GM18951 (cell line): ENCODE measurements around the gene DYRK3.

Experiments used
- POLR2A ChIP-seq: IDR thresholded peaks from 4 replicates; pipeline ENCODE4 v1.6.1; 2011; ENCODE audit warnings: mild to moderate bottlenecking; ENCODE audit not compliant: insufficient read length, insufficient read depth; ENCODE audit errors: extremely low read depth
- in situ Hi-C: fragments of 300-500 bp; cut with MboI; formaldehyde crosslinking; loops from one replicate; pipeline ENCODE4 v1.12.0; 2022; ENCODE audit warnings: low sequenced_read_pairs, mixed read lengths, inconsistent platforms; ENCODE audit not compliant: unreplicated experiment

The DYRK3 gene

DNA sequence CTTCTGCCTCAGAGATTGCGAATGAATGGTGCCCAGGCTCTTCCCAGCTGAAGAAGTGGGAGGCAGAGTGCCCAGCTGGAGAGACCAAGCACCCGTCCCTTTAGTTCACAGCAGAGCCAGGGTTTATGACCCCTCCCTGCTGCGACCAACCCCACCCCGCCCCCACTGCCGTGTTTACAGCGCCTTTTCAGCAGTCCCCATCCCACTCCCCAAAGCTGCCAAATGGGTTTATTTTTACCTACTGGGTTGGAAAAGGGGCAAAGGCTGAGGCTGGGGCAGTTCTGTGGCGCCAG is 23.6 kb downstream of the DYRK3 start:
- in situ Hi-C loops: no loop called here
- no peak for TF ChIP-seq POLR2A

DNA sequence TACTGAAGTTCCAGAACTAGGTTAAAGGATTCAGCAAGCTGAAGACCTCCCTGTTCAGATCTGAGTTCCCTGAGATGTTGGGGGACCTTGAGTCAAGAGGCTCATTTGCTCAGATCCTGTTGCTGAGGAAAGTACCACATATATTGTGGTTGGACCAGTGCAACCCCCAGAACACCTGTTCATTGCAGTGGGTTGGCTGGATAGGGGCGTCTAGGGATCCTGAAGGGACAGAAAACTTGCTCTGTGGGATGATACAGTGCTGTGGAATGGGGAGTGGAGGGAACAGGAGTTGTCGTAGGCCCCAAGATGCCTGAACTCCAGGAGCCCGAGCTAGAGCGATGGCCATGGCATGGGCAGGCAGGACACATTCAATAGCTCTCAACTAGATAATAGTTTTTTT is 24.8 kb downstream of the DYRK3 start:
- in situ Hi-C loops: no loop called here
- TF ChIP-seq POLR2A: no peak

DNA sequence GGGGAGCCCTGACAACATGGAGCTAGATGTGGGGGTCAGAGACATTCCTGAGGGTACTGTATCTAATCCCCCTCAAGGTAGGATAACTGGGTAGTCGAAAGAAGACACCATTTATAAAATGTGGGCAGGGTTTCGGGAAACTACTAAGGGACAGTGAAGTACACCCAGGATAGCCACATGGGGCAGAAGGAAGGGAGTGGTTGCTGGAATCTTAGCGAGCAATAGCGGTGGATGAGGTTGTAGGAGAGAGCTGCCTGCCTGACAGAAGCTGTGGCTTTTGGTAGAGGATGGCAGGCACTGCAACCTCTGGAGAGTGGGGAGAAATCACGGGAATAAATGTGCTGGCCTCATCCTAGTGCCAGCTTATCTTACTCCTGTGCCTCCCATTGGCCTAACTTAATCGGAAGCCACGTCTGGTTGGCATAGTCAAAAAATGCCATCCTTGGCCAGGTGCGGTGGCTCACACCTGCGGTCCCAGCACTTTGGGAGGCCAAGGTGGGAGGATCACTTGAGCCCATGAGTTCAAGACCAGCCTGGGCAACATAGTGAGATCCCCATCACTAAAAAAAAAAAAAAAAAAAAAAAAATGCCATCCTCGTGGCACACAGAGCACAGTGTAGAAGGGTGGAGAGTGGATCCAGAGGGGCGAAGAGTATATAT is 26.0 kb downstream of the DYRK3 start:
- TF ChIP-seq POLR2A: no peak

DNA sequence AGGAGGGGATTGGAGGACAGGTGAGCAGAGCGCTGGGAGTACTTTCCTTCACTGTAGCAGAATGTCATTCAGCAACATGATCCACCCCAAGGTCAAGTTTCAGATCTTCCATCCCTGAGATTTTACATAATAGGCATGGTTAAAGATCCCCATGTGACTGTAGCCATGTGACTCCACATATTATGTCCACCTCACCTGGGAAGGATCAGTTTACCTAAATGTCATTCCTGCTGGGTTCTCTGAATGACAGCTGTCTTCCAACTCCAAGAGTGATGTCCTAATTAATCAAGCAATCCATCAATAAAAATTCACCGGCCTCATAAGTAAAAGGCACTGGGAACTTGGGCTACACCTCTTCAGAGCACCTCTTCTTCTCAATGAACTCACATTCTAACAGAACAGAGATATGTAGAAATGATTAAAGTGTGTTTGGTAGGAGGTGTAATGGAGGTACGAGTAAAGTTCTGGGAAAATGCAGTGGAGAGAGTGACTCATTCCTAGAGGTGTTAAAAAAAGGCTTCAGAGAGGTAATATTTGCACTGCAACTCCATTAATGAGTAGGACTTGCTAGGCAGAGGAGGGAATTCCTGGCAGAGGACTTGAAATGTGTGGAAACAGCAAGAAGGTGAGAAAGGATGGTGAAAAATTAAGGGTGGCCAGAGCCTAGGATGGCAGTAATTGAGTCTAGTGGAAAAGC is 27.2 kb downstream of the DYRK3 start:
- TF ChIP-seq POLR2A: no peak
- in situ Hi-C loops: no loop called here

More for the DNA sequence above, 26.0 kb downstream of the DYRK3 start:
- in situ Hi-C loops: no loop called here

DNA sequence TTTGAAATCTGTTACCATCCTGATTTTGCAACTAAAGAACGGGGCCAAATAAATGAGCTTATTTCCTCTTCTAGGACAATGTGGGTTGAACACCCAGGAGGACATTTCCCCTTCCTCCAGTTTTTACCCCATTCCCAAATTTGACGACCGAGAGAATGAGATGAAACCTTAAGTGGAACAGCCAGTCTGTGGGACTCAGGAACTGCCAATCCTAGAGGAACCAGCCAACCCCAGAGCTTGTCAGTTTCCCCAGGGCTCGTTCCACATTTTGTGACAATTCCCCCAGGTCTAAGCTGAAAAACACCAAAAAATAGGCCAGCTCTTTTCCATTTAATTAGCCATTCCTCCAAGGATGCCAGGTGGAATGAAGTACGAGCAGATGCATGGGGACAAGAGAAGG is 28.0 kb downstream of the DYRK3 start:
- in situ Hi-C loops: no loop called here
- no peak for TF ChIP-seq POLR2A

DNA sequence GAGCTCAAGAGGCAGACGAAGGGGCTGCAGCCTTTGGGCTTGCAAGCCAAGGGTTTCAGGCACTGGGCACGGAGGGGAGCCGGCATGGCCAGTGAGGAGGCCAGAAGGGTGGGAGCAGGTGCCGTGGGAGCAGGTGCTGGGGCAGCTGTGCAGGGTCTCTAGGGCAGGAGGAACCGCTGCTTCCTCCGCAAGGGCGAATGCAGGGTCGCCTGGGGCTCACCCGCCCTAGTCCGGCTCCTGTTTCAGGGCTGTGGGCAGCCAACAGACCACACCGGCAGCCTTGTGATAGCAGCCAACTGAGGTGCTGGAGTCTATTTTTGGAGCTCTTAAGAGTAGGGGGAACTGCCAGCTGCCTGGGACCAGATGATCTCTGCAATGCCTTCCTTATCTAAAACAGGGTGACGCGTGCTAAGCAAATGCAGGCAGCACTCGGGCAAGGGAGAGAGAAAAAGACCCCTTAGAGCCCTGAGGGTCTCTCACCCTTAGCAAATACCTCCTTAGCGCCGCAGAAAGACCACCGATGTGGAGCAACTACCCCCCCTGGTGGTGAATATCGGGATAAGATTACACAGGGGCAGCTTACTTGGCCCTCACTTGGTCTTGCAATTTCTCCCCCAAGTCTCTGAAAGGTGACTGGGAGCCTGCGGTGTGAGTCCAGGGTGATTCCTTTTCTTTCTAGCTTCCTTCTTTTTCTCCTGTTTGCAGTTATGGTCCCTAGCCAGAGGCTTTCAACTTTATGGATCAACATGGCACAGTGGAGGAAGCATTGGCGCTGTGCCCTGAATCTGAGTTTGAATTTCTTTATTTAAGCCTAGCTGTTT is 28.7 kb downstream of the DYRK3 start:
- in situ Hi-C loops: no loop called here

DNA sequence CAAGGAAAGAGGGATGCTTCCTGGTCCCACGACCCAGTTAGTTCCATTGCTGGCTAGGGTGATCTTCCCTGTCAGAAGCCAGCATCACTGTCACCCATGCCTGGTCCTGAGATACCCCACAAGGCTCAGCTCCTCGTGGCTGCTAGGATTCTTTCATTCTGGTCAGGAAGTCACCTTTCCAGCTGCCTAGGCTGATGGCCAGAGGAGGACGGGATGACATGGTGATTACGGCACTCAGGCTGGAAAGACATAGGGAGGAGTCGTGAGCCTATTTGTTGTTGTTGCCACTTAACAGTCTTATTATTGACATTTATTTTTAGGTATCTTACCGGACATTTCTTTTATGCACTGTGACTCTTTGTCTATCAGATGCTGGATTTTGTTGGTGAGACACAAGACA is 29.4 kb downstream of the DYRK3 start:
- in situ Hi-C loops: no loop called here
- no peak for TF ChIP-seq POLR2A

More for the DNA sequence above, 28.7 kb downstream of the DYRK3 start:
- TF ChIP-seq POLR2A: no peak

DNA sequence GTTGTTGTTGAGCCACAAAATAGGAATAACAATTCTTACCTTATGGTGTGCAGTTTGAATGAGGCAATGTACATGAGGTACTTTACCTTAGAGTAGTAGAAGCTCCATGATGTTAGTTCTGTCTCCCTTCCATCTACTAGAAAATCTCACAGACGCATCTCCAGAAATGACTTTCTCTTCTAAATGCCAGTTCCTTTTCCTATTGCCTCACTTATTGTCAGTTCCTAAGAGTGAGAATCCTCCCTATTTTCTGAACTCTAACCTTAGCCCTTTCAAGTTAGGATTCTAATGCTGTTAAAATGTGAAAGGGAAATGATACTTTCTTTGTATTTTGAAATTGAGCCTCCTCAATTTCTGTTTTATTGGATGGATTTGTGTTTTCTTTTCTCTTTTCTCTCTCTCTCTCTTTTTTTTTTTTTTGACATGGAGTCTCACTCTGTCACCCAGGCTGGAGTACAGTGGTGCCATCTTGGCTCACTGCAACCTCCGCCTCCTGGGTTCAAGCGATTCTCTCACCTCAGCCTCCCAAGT is 30.8 kb downstream of the DYRK3 start:
- TF ChIP-seq POLR2A: no peak
- in situ Hi-C loops: no loop called here

DNA sequence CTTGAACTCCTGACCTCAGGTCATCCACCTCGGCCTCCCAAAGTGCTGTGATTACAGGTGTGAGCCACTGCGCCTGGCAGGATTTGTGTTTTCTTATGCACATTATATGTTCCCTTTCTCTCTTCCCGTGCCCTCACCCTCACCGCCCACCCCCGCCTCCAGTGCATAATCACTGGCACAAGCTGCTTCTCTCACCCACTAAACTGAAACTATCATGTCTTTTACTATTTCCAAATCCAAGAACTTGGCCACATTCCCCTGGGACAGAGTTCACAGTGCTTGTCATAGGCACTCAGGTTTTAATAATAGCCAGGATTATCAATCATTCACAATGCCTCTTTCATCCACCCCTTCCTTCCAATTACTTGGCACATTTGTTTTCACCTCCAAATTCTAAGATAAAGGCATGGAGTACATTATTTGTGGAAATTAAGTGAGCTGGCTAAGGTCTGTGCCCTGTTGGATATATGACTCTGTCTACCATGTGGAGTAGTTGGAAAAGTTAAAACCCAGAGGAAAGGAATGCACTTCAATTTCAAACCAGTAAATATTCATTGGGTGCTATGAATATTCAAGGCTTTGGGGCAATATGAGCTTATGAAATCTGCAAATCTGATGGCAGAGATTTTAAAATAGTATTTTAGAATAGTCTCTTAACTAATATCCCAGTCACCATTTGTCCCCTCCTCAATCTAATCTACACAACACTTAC is 31.8 kb downstream of the DYRK3 start:
- in situ Hi-C loops: no loop called here

DNA sequence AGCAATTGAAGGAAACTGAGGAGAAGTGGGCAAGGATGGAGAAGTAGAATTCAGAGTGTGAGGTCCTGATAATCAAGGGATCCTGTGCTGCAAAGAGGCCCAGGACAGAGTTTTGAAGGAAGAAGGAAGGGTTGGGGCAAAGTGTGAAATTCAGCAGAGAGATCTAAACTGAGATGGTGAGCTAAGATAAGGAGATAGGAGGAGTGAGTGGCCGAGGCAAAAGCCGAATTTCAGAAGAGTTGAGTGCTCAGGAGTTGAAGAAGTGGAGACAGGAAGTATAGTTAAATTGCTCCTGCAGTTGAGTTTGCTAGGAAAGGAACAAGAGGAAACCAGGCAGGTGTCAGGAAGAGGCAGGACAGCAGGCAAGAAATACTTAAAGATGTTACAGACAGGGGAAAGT is 33.0 kb downstream of the DYRK3 start:
- in situ Hi-C loops: no loop called here

More for the DNA sequence above, 31.8 kb downstream of the DYRK3 start:
- TF ChIP-seq POLR2A: no peak

DNA sequence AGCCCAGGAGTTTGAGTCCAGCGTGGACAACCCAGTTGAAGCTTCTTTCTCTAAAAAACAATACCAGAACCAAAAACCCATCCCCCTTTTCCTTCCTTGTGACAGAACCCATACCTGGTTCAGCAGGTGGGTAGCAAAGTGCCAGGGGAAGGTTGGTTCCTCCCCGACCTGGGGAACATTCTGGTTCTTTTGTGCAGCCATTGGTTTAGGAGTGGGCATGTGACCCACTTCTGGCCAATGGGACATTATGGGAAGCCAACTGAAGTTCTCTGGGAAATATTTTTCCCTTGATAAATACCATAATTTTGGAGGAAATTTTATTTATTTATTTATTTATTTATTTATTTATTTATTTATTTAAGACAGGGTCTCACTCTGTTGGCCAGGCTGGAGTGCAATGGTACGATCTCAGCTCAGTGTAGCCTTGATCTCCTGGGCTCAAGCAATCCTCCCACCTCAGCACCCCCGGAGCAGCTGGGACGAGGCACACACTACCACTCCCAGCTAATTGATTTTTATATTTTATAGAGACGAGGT is 33.6 kb downstream of the DYRK3 start:
- no peak for TF ChIP-seq POLR2A
- in situ Hi-C loops: no loop called here

More for the DNA sequence above, 33.0 kb downstream of the DYRK3 start:
- TF ChIP-seq POLR2A: no peak

DNA sequence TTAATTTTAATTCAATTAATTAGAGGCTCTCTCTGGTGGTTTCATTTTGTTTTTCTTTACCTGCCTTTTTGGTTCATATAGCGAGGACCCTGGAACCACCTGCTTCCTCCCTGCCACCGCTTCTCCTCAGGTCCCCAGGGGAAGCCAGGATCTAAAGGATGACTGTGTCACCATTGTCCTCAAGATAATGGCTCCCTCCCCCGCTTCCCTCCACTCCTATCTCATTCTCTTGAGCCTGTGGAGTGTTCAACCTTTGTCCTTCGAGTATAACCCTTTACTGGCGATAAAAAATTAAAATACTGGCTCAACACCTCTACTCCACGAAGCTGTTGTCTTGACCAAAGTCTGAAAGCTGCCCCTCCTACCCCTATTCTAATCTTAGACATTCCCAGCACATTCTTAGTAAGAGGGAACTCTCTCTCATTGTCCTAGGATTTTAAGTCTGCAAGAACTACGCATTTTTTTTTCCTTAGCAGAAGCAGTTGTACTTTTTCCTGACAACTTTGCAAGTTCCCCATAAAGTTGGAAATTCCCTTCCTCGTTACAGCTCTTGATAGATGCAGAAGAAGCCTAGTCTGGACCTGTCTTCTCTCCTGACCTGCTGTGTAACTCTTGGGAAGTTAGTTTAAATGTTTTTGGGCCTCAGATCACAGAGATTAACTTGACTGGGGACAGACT is 36.8 kb downstream of the DYRK3 start:
- in situ Hi-C loops: no loop called here

More for the DNA sequence above, 36.8 kb downstream of the DYRK3 start:
- no peak for TF ChIP-seq POLR2A
